NCI-H460 (cell line): ENCODE results near the gene CDKAL1. TPM values are rescaled to one million over a fixed set of nuclear protein-coding genes. Genes with fewer than 3 reads are reported as not detected.

Source experiments
- DNase-seq: peaks from one replicate; pipeline ENCODE4 v3.0.0-alpha.2; 2016; ENCODE audit warnings: low read depth; ENCODE audit errors: extremely low read depth
- total RNA-seq: library from RNA; depleted of rRNA; stranded (reverse); fragments of >200 nt; shearing (Covaris generic); gene quantifications from 2 replicates; pipeline ENCODE4 v1.2.3, GENCODE V29; 2014

The CDKAL1 gene
- total RNA-seq, 1 experiment from 2014 or later: 12.3 TPM

GRCh38 chr6:21118216-21118780 is 584.0 kb downstream of the CDKAL1 start:
- no peak for DNase-seq

GRCh38 chr6:21121636-21122136 is 587.4 kb downstream of the CDKAL1 start:
- DNase-seq: no peak

- no peak for DNase-seq
Measured at GRCh38 chr6:21123507-21124436, 589.5 kb downstream of the CDKAL1 start.

- no peak for DNase-seq
Measured at GRCh38 chr6:21128601-21129000, 594.3 kb downstream of the CDKAL1 start.

GRCh38 chr6:21131406-21131805 is 597.1 kb downstream of the CDKAL1 start:
- DNase-seq: no peak

GRCh38 chr6:21132446-21132845 is 598.2 kb downstream of the CDKAL1 start:
- DNase-seq: no peak

- no peak for DNase-seq
Measured at GRCh38 chr6:21132856-21133838, 598.9 kb downstream of the CDKAL1 start.

- no peak for DNase-seq
Measured at GRCh38 chr6:21133901-21134300, 599.6 kb downstream of the CDKAL1 start.

- no peak for DNase-seq
Measured at GRCh38 chr6:21134356-21134755, 600.1 kb downstream of the CDKAL1 start.

GRCh38 chr6:21135484-21136013 is 601.3 kb downstream of the CDKAL1 start:
- DNase-seq: no peak

GRCh38 chr6:21137700-21138335 is 603.6 kb downstream of the CDKAL1 start:
- no peak for DNase-seq

- no peak for DNase-seq
Measured at GRCh38 chr6:21138336-21139069, 604.2 kb downstream of the CDKAL1 start.

- no peak for DNase-seq
Measured at GRCh38 chr6:21140966-21141365, 606.7 kb downstream of the CDKAL1 start.

- DNase-seq: no peak
Measured at GRCh38 chr6:21141616-21142303, 607.5 kb downstream of the CDKAL1 start.

GRCh38 chr6:21142741-21143140 is 608.5 kb downstream of the CDKAL1 start:
- no peak for DNase-seq

- no peak for DNase-seq
Measured at GRCh38 chr6:21143645-21144044, 609.4 kb downstream of the CDKAL1 start.

- no peak for DNase-seq
Measured at GRCh38 chr6:21144928-21145327, 610.7 kb downstream of the CDKAL1 start.

GRCh38 chr6:21147995-21148394 is 613.7 kb downstream of the CDKAL1 start:
- DNase-seq: no peak

GRCh38 chr6:21149470-21149869 is 615.2 kb downstream of the CDKAL1 start:
- DNase-seq: no peak
